Hepatocyte (in vitro differentiated cells): Measurements from ENCODE around the gene PERP.

Source experiments
- CTCF ChIP-seq: fragments of 200-600 bp; sonication (generic); IDR thresholded peaks from 2 replicates; pipeline ENCODE4 v1.5.1; 2016; ENCODE audit warnings: antibody characterized with exemption, mild to moderate bottlenecking; ENCODE audit not compliant: poor library complexity
- EZH2 ChIP-seq: fragments of 200-600 bp; sonication (generic); IDR thresholded peaks from 2 replicates; pipeline ENCODE4 v1.6.1; 2016; ENCODE audit warnings: antibody characterized with exemption, mild to moderate bottlenecking, borderline replicate concordance
- EZH2phosphoT487 ChIP-seq: fragments of 200-600 bp; sonication (generic); IDR thresholded peaks from one replicate; pipeline ENCODE4 v1.6.1; 2018; ENCODE audit warnings: antibody characterized with exemption, mild to moderate bottlenecking, low read depth, moderate library complexity; ENCODE audit not compliant: unreplicated experiment, severe bottlenecking

GRCh38 chr6:138086573-138087196 is 20.5 kb downstream of the PERP start:
- no peak for TF ChIP-seq CTCF
- TF ChIP-seq EZH2phosphoT487, result no peak
- no peak for TF ChIP-seq EZH2
